CD4-positive, alpha-beta T cell treated with Interleukin-1 beta for 1 hour (primary cell): ENCODE results near the gene GPS1.

ENCODE experiments used
- DNase-seq, 2 donors: peaks; one replicate each; pipeline ENCODE4 v3.0.0-alpha.2; 2020 to 2022

The GPS1 gene

DNA sequence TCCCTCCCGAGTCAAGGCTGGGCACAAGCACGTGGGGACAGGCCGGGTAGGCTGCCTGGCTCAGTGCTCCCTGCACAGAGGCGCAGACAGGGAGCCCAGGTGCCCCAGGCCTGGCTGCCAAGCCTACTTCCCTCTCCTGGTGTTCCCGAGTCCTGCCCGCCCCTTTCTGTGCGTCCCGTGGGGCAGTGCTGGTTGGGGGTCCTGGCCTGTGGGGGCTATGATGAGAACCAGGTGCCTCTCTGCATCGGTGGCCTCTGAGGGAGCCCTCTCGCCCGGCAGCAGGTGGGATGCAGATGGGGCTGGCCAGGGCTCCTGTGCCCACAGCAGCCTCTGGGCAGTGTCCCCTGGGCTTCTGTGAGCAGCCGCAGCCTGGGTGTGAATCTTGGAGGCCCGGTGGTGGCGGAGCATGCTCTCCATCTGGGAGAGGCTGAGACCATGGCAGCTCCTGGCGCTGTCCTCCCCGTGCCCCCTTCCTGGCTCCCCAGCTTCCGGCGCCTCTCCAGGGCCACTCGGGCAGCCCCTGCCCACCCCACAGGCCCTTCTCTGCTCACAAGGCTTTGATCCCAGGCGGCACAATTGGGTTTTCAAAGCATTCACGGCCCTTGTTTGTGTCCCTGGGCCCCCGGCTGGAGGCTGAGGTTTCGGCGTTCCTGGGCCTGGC, 36.3 kb upstream of the GPS1 start:
- DNase-seq, result no peak

DNA sequence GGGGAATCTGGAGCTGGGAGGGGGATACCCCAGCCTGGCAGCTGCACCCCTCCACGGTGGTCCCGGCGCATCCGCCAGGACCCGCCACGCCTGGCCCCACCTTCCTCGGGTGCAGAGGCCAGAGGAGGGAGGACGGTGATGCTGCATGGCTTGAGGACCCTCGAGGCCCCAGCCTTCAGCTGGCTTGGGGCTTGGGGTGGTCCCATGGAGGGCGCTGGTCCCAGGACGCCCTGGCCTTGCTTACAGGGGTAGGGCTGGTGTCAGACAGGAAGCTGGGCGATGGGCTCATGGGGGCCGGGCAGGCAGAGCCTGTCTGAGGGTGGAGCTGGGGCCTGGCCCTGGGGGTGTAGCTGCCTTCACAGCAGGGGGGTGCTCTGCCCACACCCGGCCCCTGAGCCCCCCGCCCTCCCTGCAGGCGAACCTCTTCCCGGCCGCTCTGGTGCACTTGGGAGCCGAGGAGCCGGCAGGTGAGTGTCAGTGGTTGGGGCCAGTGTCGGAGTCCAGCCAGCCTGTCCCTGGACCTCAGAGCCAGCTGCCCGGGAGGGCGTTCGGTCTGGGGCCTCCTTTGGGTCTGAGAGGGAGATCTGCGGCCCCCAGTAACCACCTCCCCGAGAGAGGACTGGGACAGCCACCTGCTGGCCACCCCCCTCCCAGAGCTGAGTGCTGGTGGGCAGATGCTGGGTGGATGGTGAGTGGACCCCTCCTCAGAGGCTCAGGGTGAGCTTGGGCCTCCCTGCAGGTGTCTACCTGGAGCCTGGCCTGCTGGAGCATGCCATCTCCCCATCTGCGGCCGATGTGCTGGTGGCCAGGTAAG, 35.4 kb upstream of the GPS1 start:
- no peak for DNase-seq

DNA sequence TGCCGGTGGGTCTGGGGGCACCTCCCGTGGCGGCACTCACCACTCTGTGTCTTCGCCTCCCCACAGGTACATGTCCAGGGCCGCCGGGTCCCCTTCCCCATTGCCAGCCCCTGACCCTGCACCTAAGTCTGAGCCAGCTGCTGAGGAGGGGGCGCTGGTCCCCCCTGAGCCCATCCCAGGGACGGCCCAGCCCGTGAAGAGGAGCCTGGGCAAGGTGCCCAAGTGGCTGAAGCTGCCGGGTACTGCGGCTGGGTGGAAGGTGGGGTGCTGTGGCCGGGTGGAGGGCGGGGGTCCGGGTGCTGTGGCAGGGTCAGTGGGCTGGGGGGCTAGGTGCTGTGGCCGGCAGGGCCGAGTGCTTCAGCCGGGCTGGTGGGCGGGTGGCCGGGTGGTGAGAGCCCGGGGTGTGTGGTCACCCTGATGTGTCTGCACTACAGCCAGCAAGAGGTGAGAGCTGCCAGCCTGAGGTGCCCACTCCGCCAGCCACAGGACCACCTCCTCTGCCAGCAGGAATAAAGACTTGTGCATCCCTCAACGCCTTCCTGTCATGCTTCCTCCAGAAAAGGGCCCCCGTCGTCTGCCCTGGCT, 34.7 kb upstream of the GPS1 start:
- DNase-seq, result no peak

- DNase-seq, result no peak
These were observed 34.0 kb upstream of the GPS1 start for GRCh38 chr17:82017612-82018151.

- DNase-seq, result no peak
These were observed 33.3 kb upstream of the GPS1 start for GRCh38 chr17:82018152-82018988.

- no peak for DNase-seq
These were observed 32.6 kb upstream of the GPS1 start for GRCh38 chr17:82018989-82019689.

- peak; percentile 58 to 59 for DNase-seq
These were observed 31.8 kb upstream of the GPS1 start for GRCh38 chr17:82019690-82020571.

GRCh38 chr17:82020572-82021106, 31.1 kb upstream of the GPS1 start:
- no peak for DNase-seq

- DNase-seq, result peak; percentile 63 to 64
These were observed 30.4 kb upstream of the GPS1 start for GRCh38 chr17:82021107-82021899.

DNA sequence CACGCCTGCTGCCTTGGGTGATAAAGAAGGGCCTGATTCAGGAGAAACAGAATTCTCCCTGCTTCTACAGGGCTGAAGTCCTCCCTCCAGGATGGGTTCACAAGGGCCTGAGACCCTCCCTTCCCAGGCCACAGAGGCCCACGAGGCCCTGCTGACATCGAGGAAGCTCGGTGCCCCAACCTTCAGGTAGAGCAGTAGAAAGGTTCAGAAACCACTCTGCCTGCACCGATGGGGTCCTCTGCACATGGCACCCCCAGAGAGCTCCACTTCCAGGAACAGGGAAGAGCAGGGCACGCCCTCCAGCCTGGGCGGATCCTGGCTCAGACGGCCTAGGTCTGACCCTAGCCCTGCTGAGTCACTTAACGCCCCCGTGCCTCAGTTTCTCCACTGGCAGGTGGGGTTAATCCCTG, 29.8 kb upstream of the GPS1 start:
- no peak for DNase-seq

- no peak for DNase-seq
These were observed 29.3 kb upstream of the GPS1 start, which contains the start of gene CENPX for GRCh38 chr17:82022310-82022980. CENPX (minus strand) TSS chr17:82022878; CDS start chr17:82022861, 17 bp downstream.

- peak; percentile 100 for DNase-seq
These were observed 28.7 kb upstream of the GPS1 start, which contains the start of gene LRRC45 for GRCh38 chr17:82022981-82023446. LRRC45 (plus strand) TSS chr17:82023305; CDS start chr17:82023644, 339 bp downstream.

GRCh38 chr17:82023447-82024241, 28.1 kb upstream of the GPS1 start:
- DNase-seq, result no peak

DNA sequence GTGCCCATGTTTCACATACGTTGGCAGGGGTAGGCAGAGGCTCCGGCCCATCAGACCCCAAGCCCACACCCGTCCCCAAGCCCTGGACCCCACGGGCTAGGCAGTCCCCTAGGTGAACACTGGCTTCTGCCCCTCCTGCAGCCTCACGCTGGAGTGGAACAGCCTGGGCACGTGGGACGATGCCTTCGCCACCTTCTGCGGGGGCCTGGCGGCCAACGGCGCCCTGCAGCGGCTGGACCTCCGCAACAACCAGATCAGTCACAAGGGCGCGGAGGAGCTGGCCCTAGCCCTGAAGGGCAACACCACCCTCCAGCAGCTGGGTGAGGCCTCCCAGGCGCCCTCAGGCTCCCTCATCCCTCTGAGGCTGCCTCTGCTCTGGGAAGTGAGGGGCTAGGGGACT, 26.8 kb upstream of the GPS1 start:
- no peak for DNase-seq

DNA sequence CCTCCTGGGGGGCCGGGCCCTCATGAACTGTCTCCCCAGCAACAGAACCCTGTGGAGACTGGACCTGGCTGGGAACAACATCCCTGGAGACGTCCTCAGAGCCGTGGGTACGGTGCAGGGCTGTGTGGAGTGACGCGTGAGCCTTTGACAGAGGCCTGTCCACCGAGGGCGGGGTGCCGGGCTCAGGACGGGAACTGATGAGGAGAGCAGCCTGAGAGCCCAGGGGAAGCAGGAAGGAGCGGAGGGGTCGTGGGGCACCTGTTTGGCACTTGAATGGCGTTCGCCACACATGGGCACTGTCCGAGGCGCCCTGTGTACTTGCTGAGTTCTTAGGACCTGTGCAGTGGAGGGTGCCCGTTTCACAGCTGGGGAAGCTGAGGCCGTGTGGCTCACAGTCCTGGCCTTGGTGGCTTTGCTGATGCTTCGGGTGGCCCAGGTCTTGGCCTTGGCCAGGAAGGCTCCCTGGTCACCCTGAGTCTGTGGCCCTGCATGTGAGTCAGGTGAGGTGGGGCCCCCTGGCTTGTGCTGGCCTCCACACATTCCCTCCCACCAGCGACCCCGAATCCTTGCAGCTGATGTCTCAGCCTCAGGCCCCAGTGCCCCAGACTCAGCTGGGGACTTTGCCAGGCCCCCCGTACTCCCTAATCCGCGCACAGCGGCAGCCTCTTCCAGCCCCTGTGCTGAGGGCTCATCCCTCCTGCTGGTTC, 26.1 kb upstream of the GPS1 start:
- DNase-seq, result no peak

GRCh38 chr17:82028246-82028645, 23.5 kb upstream of the GPS1 start:
- DNase-seq, result no peak

- no peak for DNase-seq
These were observed 22.7 kb upstream of the GPS1 start for GRCh38 chr17:82028966-82029365.
